ENCODE measurements around the gene CCDC28B.
"Not testable (repeated sequence)": the region's sequence is repeated elsewhere in the genome, so short reads cannot be mapped to it uniquely, and the experiment has no call there.

Gene CCDC28B

GRCh38 chr1:32200226-32201010, at the start of gene CCDC28B:
CCDC28B (plus strand) TSS chr1:32200595; CDS start chr1:32201936, 1,341 bp downstream.
- DNase-seq (ENCODE audit: low spot score) = peak; percentile 86

- DNase-seq (ENCODE audit: low spot score) = no peak
Observed at GRCh38 chr1:32150847-32151246, 49.5 kb upstream of the CCDC28B start.

- no peak for DNase-seq (ENCODE audit: low spot score)
Observed at GRCh38 chr1:32151319-32151787, 49.0 kb upstream of the CCDC28B start.

- DNase-seq (ENCODE audit: low spot score) = no peak
Observed at GRCh38 chr1:32159189-32159588, 41.2 kb upstream of the CCDC28B start.

GRCh38 chr1:32163405-32163804, 37.0 kb upstream of the CCDC28B start:
- DNase-seq (ENCODE audit: low spot score) = no peak

- not testable (repeated sequence) for DNase-seq (ENCODE audit: low spot score)
Observed at GRCh38 chr1:32165633-32166032, 34.8 kb upstream of the CCDC28B start.

- no peak for DNase-seq (ENCODE audit: low spot score)
Observed at GRCh38 chr1:32170991-32171390, 29.4 kb upstream of the CCDC28B start.

- no peak for DNase-seq (ENCODE audit: low spot score)
Observed at GRCh38 chr1:32172621-32173245, 27.7 kb upstream of the CCDC28B start.

- no peak for DNase-seq (ENCODE audit: low spot score)
Observed at GRCh38 chr1:32178380-32179192, 21.8 kb upstream of the CCDC28B start.

GRCh38 chr1:32179193-32179442, 21.3 kb upstream of the CCDC28B start:
- DNase-seq (ENCODE audit: low spot score) = no peak

GRCh38 chr1:32179443-32180185, 20.8 kb upstream of the CCDC28B start, which contains the start of gene TXLNA:
TXLNA (plus strand) TSS chr1:32179675; CDS start chr1:32180346, 671 bp downstream.
- DNase-seq (ENCODE audit: low spot score) = peak; percentile 99

GRCh38 chr1:32180186-32181060, 20.0 kb upstream of the CCDC28B start:
- peak; percentile 75 for DNase-seq (ENCODE audit: low spot score)

- DNase-seq (ENCODE audit: low spot score) = no peak
Observed at GRCh38 chr1:32181065-32181464, 19.3 kb upstream of the CCDC28B start.

- no peak for DNase-seq (ENCODE audit: low spot score)
Observed at GRCh38 chr1:32181563-32181962, 18.8 kb upstream of the CCDC28B start.

GRCh38 chr1:32182060-32182459, 18.3 kb upstream of the CCDC28B start:
- DNase-seq (ENCODE audit: low spot score) = no peak

- DNase-seq (ENCODE audit: low spot score) = no peak
Observed at GRCh38 chr1:32184650-32185049, 15.7 kb upstream of the CCDC28B start.

GRCh38 chr1:32186077-32186476, 14.3 kb upstream of the CCDC28B start:
- DNase-seq (ENCODE audit: low spot score) = no peak

- DNase-seq (ENCODE audit: low spot score) = no peak
Observed at GRCh38 chr1:32186491-32186890, 13.9 kb upstream of the CCDC28B start.

GRCh38 chr1:32187850-32188249, 12.5 kb upstream of the CCDC28B start:
- DNase-seq (ENCODE audit: low spot score) = no peak

GRCh38 chr1:32192220-32192948, 8.0 kb upstream of the CCDC28B start:
- DNase-seq (ENCODE audit: low spot score) = no peak

All from iPS-NIHi11 (cell line).